Measurements from ENCODE around the gene FBN1.

DNA sequence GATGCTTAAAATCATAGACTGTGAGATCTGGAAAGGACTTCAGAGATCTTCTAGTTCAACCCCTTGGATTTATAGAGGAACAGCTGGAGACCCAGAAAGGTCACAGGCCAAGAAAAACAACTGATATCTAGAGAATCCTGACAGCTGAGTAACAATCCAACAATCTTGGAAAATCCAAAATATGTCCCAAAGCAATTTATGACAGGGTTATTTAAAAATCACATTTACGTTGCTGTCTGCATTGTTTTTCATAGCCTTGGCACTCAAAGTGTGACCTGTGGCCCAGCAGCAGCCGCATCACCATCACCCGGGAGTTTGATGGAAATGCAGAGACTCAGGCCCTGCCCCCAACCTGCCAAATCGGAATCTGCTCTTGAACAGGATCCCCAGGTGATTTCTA is 78.8 kb downstream of the FBN1 start:
- no peak for TF ChIP-seq POLR2A (IDR thresholded peaks at IDR 0.05)
- TF ChIP-seq, protein P1, sequence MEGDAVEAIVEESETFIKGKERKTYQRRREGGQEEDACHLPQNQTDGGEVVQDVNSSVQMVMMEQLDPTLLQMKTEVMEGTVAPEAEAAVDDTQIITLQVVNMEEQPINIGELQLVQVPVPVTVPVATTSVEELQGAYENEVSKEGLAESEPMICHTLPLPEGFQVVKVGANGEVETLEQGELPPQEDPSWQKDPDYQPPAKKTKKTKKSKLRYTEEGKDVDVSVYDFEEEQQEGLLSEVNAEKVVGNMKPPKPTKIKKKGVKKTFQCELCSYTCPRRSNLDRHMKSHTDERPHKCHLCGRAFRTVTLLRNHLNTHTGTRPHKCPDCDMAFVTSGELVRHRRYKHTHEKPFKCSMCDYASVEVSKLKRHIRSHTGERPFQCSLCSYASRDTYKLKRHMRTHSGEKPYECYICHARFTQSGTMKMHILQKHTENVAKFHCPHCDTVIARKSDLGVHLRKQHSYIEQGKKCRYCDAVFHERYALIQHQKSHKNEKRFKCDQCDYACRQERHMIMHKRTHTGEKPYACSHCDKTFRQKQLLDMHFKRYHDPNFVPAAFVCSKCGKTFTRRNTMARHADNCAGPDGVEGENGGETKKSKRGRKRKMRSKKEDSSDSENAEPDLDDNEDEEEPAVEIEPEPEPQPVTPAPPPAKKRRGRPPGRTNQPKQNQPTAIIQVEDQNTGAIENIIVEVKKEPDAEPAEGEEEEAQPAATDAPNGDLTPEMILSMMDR (IDR thresholded peaks at IDR 0.05) = no peak

Measured in thyroid gland (tissue), 4 donors.